CD4-positive, CD25-positive, alpha-beta regulatory T cell (primary cell): Measurements from ENCODE around the gene QSOX2. TPM values are rescaled to one million over a fixed set of nuclear protein-coding genes. Genes with fewer than 3 reads are reported as not detected.
A peak's percentile ranks its signal among the peaks of the same experiment; 100 is the strongest.
"Not testable (repeated sequence)": the region's sequence is repeated elsewhere in the genome, so short reads cannot be mapped to it uniquely, and the experiment has no call there.

Source experiments
- ATAC-seq, 2 donors: fragments of 150-1000 bp; cut with Tn5 transposase; one replicate each; pipeline ENCODE4 v1.10.0; 2021; ENCODE audit warnings: low read depth in 2 of 2, moderate number of reproducible peaks in 2 of 2, moderate library complexity in 1 of 2
- DNase-seq, 3 donors: peaks; one replicate each; pipeline versions ENCODE4 v3.0.0 to v3.0.0-alpha.2; 2012 to 2022; ENCODE audit warnings: mixed read lengths in 1 of 3
- H3K27ac ChIP-seq: one replicate; pipeline ENCODE4 v1.7.0; 2013; ENCODE audit warnings: mild to moderate bottlenecking, low read length; ENCODE audit not compliant: insufficient read depth, poor library complexity, severe bottlenecking
- H3K27me3 ChIP-seq: one replicate; pipeline ENCODE4 v1.7.0; 2013; ENCODE audit warnings: low read length; ENCODE audit not compliant: control insufficient read depth, insufficient read depth
- H3K36me3 ChIP-seq: one replicate; pipeline ENCODE4 v1.7.0; 2013; ENCODE audit warnings: mild to moderate bottlenecking, low read length, moderate library complexity; ENCODE audit not compliant: control insufficient read depth, insufficient read depth
- H3K4me1 ChIP-seq: 2 replicates; pipeline ENCODE4 v1.7.0; 2013; ENCODE audit warnings: mild to moderate bottlenecking, low read length; ENCODE audit not compliant: insufficient read depth, control insufficient read depth, poor library complexity, severe bottlenecking
- H3K4me3 ChIP-seq: one replicate; pipeline ENCODE4 v1.7.0; 2013; ENCODE audit warnings: low read depth, mild to moderate bottlenecking, low read length, moderate library complexity
- H3K9me3 ChIP-seq, 2 experiments: 1 replicate in 1 of 2; 2 replicates in 1 of 2; pipeline ENCODE4 v1.7.0; 2013; ENCODE audit warnings: low read length in 2 of 2, mild to moderate bottlenecking in 1 of 2, moderate library complexity in 1 of 2; ENCODE audit not compliant: control insufficient read depth in 2 of 2
- H3K27ac Mint-ChIP-seq, 3 donors: one replicate each; pipeline ENCODE4 v1.8.0; 2020 to 2022; ENCODE audit warnings: mild to moderate bottlenecking in 3 of 3, mixed read lengths in 3 of 3, moderate library complexity in 2 of 3
- H3K27me3 Mint-ChIP-seq: one replicate; pipeline ENCODE4 v1.8.0; 2022; ENCODE audit warnings: mild to moderate bottlenecking, mixed read lengths
- H3K36me3 Mint-ChIP-seq: one replicate; pipeline ENCODE4 v1.8.0; 2020; ENCODE audit warnings: mixed read lengths
- H3K4me1 Mint-ChIP-seq, 4 donors: one replicate each; pipeline ENCODE4 v1.8.0; 2020 to 2022; ENCODE audit warnings: mixed read lengths in 4 of 4, mild to moderate bottlenecking in 1 of 4
- H3K4me3 Mint-ChIP-seq, 4 donors: one replicate each; pipeline ENCODE4 v1.8.0; 2020 to 2022; ENCODE audit warnings: mild to moderate bottlenecking in 4 of 4, mixed read lengths in 4 of 4, moderate library complexity in 3 of 4
- H3K9me3 Mint-ChIP-seq, 7 donors: one replicate each; pipeline ENCODE4 v1.8.0; 2020 to 2022; ENCODE audit warnings: mixed read lengths in 7 of 7, mild to moderate bottlenecking in 3 of 7, moderate library complexity in 2 of 7
- polyA plus RNA-seq, 4 donors: library from polyadenylated mRNA; unstranded; fragments of 300-500 nt; fragmentation: Illumina TruSeq; gene quantifications; one replicate each; pipeline ENCODE4 v1.2.3, GENCODE V29; 2021
- total RNA-seq: library from RNA; stranded (reverse); gene quantifications from one replicate; pipeline ENCODE4 v1.2.3, GENCODE V29; 2022

The QSOX2 gene
- total and polyA plus RNA-seq, 5 donors from 2014 or later, result 0.33 to 16.6 (median 0.46) TPM

- Histone ChIP-seq H3K9me3 (no peaks in the 10 kb centered on the region), H3K4me3 (peak overlapping the region; percentile 82), H3K36me3 (no peaks in the 10 kb centered on the region), H3K27me3 (no peaks in the 10 kb centered on the region), H3K4me1 (peaks cover 11% of the 10 kb centered on the region), H3K27ac (peak overlapping the region; percentile 55)
- ATAC-seq (peak; percentile 92), DNase-seq (peak; percentile 77 to 84 (median 82))
- H3K4me3 Mint-ChIP-seq, result peak overlapping the region; percentile 83 to 87 (median 85)
- no peaks in the 10 kb centered on the region for H3K9me3 Mint-ChIP-seq
- H3K27ac Mint-ChIP-seq, result peak overlapping the region; percentile 71 to 89 (median 85)
- peaks cover 4% of the 10 kb centered on the region for H3K27me3 Mint-ChIP-seq
- peaks cover 0 to 12% (median 2%) of the 10 kb centered on the region in 4 donors for H3K4me1 Mint-ChIP-seq
- H3K36me3 Mint-ChIP-seq, result no peaks in the 10 kb centered on the region
These were observed 21.9 kb upstream of the QSOX2 start for GRCh38 chr9:136267261-136268111.

- not testable (repeated sequence) for H3K9me3 Mint-ChIP-seq, H3K36me3 Mint-ChIP-seq, H3K36me3 ChIP-seq, H3K27me3 Mint-ChIP-seq, ATAC-seq, H3K9me3 ChIP-seq, H3K27me3 ChIP-seq, H3K27ac ChIP-seq, DNase-seq
- peak overlapping the region; percentile 66 to 89 (median 85) for H3K27ac Mint-ChIP-seq
- Histone ChIP-seq H3K4me3 (peak overlapping the region; percentile 82), H3K4me1 (peaks cover 11% of the 10 kb centered on the region)
- peak overlapping the region; percentile 80 to 87 (median 84) for H3K4me3 Mint-ChIP-seq
- H3K4me1 Mint-ChIP-seq, result peaks cover 0 to 12% (median 2%) of the 10 kb centered on the region in 4 donors
These were observed 21.0 kb upstream of the QSOX2 start for GRCh38 chr9:136266641-136267040.

GRCh38 chr9:136265561-136266355, 20.1 kb upstream of the QSOX2 start:
- no peaks in the 10 kb centered on the region for H3K36me3 Mint-ChIP-seq
- H3K4me3 ChIP-seq, result no peak overlapping the region
- ATAC-seq, result no peak
- H3K4me3 Mint-ChIP-seq, result no peak overlapping the region
- peaks cover 4% of the 10 kb centered on the region for H3K27me3 Mint-ChIP-seq
- no peak for DNase-seq
- H3K9me3 ChIP-seq, result no peaks in the 10 kb centered on the region
- H3K4me1 Mint-ChIP-seq, result peaks cover 0 to 12% (median 2%) of the 10 kb centered on the region in 4 donors
- peaks cover 11% of the 10 kb centered on the region for H3K4me1 ChIP-seq
- no peak overlapping the region for H3K27ac ChIP-seq
- H3K27ac Mint-ChIP-seq, result no peak overlapping the region
- H3K27me3 ChIP-seq, result no peaks in the 10 kb centered on the region
- no peaks in the 10 kb centered on the region for H3K36me3 ChIP-seq
- no peaks in the 10 kb centered on the region for H3K9me3 Mint-ChIP-seq

- Mint-ChIP-seq H3K4me3 (no peak overlapping the region), H3K36me3 (no peaks in the 10 kb centered on the region), H3K9me3 (no peaks in the 10 kb centered on the region), H3K27ac (peak overlapping the region in 1 of 3 donors; percentile 41), H3K4me1 (peaks cover 0 to 12% (median 2%) of the 10 kb centered on the region in 4 donors), H3K27me3 (peaks cover 4% of the 10 kb centered on the region)
- Histone ChIP-seq H3K36me3 (no peaks in the 10 kb centered on the region), H3K27me3 (no peaks in the 10 kb centered on the region), H3K9me3 (no peaks in the 10 kb centered on the region), H3K4me1 (peaks cover 11% of the 10 kb centered on the region), H3K4me3 (no peak overlapping the region), H3K27ac (no peak overlapping the region)
- no peak for DNase-seq
- no peak for ATAC-seq
These were observed 19.1 kb upstream of the QSOX2 start for GRCh38 chr9:136264441-136265405.

GRCh38 chr9:136264031-136264430, 18.4 kb upstream of the QSOX2 start:
- H3K9me3 Mint-ChIP-seq, result no peaks in the 10 kb centered on the region
- H3K4me1 ChIP-seq, result peaks cover 11% of the 10 kb centered on the region
- no peak overlapping the region for H3K27ac ChIP-seq
- peak overlapping the region in 1 of 3 donors; percentile 41 for H3K27ac Mint-ChIP-seq
- peaks cover 4% of the 10 kb centered on the region for H3K27me3 Mint-ChIP-seq
- no peaks in the 10 kb centered on the region for H3K27me3 ChIP-seq
- H3K36me3 ChIP-seq, result no peaks in the 10 kb centered on the region
- H3K4me1 Mint-ChIP-seq, result peaks cover 0 to 12% (median 2%) of the 10 kb centered on the region in 4 donors
- ATAC-seq, result no peak
- no peak for DNase-seq
- H3K4me3 ChIP-seq, result no peak overlapping the region
- H3K9me3 ChIP-seq, result no peaks in the 10 kb centered on the region
- no peaks in the 10 kb centered on the region for H3K36me3 Mint-ChIP-seq
- no peak overlapping the region for H3K4me3 Mint-ChIP-seq

- DNase-seq (no peak), ATAC-seq (no peak)
- H3K27ac Mint-ChIP-seq, result no peak overlapping the region
- H3K4me1 Mint-ChIP-seq, result peaks cover 0 to 7% (median 2%) of the 10 kb centered on the region in 4 donors
- H3K36me3 Mint-ChIP-seq, result no peaks in the 10 kb centered on the region
- Histone ChIP-seq H3K9me3 (no peaks in the 10 kb centered on the region), H3K27me3 (no peaks in the 10 kb centered on the region), H3K4me3 (no peak overlapping the region), H3K27ac (no peak overlapping the region), H3K36me3 (no peaks in the 10 kb centered on the region), H3K4me1 (peaks cover 9% of the 10 kb centered on the region)
- H3K4me3 Mint-ChIP-seq, result no peak overlapping the region
- H3K27me3 Mint-ChIP-seq, result no peaks in the 10 kb centered on the region
- no peaks in the 10 kb centered on the region for H3K9me3 Mint-ChIP-seq
These were observed 17.1 kb upstream of the QSOX2 start for GRCh38 chr9:136262671-136263178.
